H9 (cell line): ENCODE measurements around the gene GTF2A1L. TPM values are rescaled to one million over a fixed set of nuclear protein-coding genes. Genes with fewer than 3 reads are reported as not detected.

Experiments used
- DNase-seq: peaks from one replicate; pipeline ENCODE4 v3.0.0-alpha.2; 2017
- H2AFZ ChIP-seq: one replicate; pipeline ENCODE4 v1.6.1; 2013; ENCODE audit warnings: mild to moderate bottlenecking, low read length, control low read depth, moderate library complexity
- H2AK5ac ChIP-seq: 2 replicates; pipeline ENCODE4 v1.6.1; 2013; ENCODE audit warnings: low read length, control low read depth, mixed read lengths; ENCODE audit not compliant: insufficient read length
- H2BK120ac ChIP-seq: one replicate; pipeline ENCODE4 v1.6.1; 2013; ENCODE audit warnings: low read depth, mild to moderate bottlenecking, low read length, control low read depth, inconsistent platforms; ENCODE audit not compliant: poor library complexity, severe bottlenecking
- H2BK12ac ChIP-seq: 2 replicates; pipeline ENCODE4 v1.6.1; 2013; ENCODE audit warnings: low read length, control low read depth, mixed read lengths, low read depth; ENCODE audit not compliant: insufficient read length
- H2BK15ac ChIP-seq: 2 replicates; pipeline ENCODE4 v1.6.1; 2013; ENCODE audit warnings: low read depth, low read length, control low read depth
- H2BK20ac ChIP-seq: one replicate; pipeline ENCODE4 v1.6.1; 2013; ENCODE audit warnings: low read depth, mild to moderate bottlenecking, low read length, control low read depth, inconsistent platforms; ENCODE audit not compliant: poor library complexity, severe bottlenecking
- H2BK5ac ChIP-seq: 2 replicates; pipeline ENCODE4 v1.6.1; 2013; ENCODE audit warnings: low read length, control low read depth, mixed read lengths; ENCODE audit not compliant: insufficient read length
- H3K14ac ChIP-seq: 2 replicates; pipeline ENCODE4 v1.6.1; 2013; ENCODE audit warnings: low read length, control low read depth; ENCODE audit not compliant: insufficient read depth
- H3K18ac ChIP-seq: 2 replicates; pipeline ENCODE4 v1.6.1; 2013; ENCODE audit warnings: low read depth, mild to moderate bottlenecking, mixed read lengths, low read length, control low read depth; ENCODE audit not compliant: insufficient read length
- H3K23ac ChIP-seq: 2 replicates; pipeline ENCODE4 v1.6.1; 2013; ENCODE audit warnings: low read length, control low read depth, mixed read lengths, low read depth; ENCODE audit not compliant: insufficient read length
- H3K23me2 ChIP-seq: 2 replicates; pipeline ENCODE4 v1.6.1; 2013; ENCODE audit warnings: low read depth, mild to moderate bottlenecking, mixed read lengths, low read length, control low read depth; ENCODE audit not compliant: insufficient read length, poor library complexity, severe bottlenecking
- H3K27ac ChIP-seq: 2 replicates; pipeline ENCODE4 v1.5.1; 2013; ENCODE audit warnings: low read length, control low read depth, mixed read lengths, low read depth; ENCODE audit not compliant: insufficient read length
- H3K27me3 ChIP-seq: 2 replicates; pipeline ENCODE4 v1.6.1; 2013; ENCODE audit warnings: low read length, control low read depth, inconsistent platforms; ENCODE audit not compliant: insufficient read depth
- H3K4ac ChIP-seq: 2 replicates; pipeline ENCODE4 v1.6.1; 2013; ENCODE audit warnings: low read depth, mild to moderate bottlenecking, control low read depth, inconsistent platforms, low read length, moderate library complexity
- H3K4me1 ChIP-seq: 2 replicates; pipeline ENCODE4 v1.6.1; 2013; ENCODE audit warnings: low read length, control low read depth, inconsistent platforms; ENCODE audit not compliant: insufficient read depth
- H3K4me2 ChIP-seq: 2 replicates; pipeline ENCODE4 v1.6.1; 2013; ENCODE audit warnings: low read length, control low read depth, mixed read lengths; ENCODE audit not compliant: insufficient read length, insufficient read depth
- H3K56ac ChIP-seq: 2 replicates; pipeline ENCODE4 v1.6.1; 2013; ENCODE audit warnings: low read depth, mild to moderate bottlenecking, mixed read lengths, low read length, control low read depth; ENCODE audit not compliant: insufficient read length
- H3K79me1 ChIP-seq: 2 replicates; pipeline ENCODE4 v1.6.1; 2013; ENCODE audit warnings: low read depth, mild to moderate bottlenecking, moderate library complexity, low read length, control low read depth, inconsistent platforms; ENCODE audit not compliant: insufficient read depth, poor library complexity, severe bottlenecking
- H3K79me2 ChIP-seq: 2 replicates; pipeline ENCODE4 v1.6.1; 2013; ENCODE audit warnings: low read length, control low read depth, inconsistent platforms; ENCODE audit not compliant: insufficient read depth
- H3K9ac ChIP-seq: 2 replicates; pipeline ENCODE4 v1.6.1; 2013; ENCODE audit warnings: low read length, control low read depth, mixed read lengths; ENCODE audit not compliant: insufficient read length; ENCODE audit errors: extremely low read depth
- H3K9me3 ChIP-seq: one replicate; pipeline ENCODE4 v1.6.1; 2013; ENCODE audit warnings: low read depth, low read length, inconsistent platforms; ENCODE audit not compliant: control insufficient read depth
- H3T11ph ChIP-seq: one replicate; pipeline ENCODE4 v1.6.1; 2013; ENCODE audit warnings: mild to moderate bottlenecking, low read length, control low read depth, inconsistent platforms
- H4K20me1 ChIP-seq: one replicate; pipeline ENCODE4 v1.6.1; 2013; ENCODE audit not compliant: control insufficient read depth, insufficient read length, insufficient read depth
- H4K5ac ChIP-seq: 2 replicates; pipeline ENCODE4 v1.6.1; 2013; ENCODE audit warnings: low read depth, mild to moderate bottlenecking, mixed read lengths, low read length, control low read depth; ENCODE audit not compliant: insufficient read length
- H4K8ac ChIP-seq: replicated peaks from 2 replicates; pipeline ENCODE4 v1.6.1; 2013; ENCODE audit warnings: low read length, control low read depth, mixed read lengths, low read depth; ENCODE audit not compliant: insufficient read length
- H4K91ac ChIP-seq: 2 replicates; pipeline ENCODE4 v1.6.1; 2013; ENCODE audit warnings: low read depth, mild to moderate bottlenecking, moderate library complexity, mixed read lengths, low read length, control low read depth; ENCODE audit not compliant: insufficient read length
- H3K27ac Mint-ChIP-seq, 3 experiments: 2 replicates in 2 of 3; 3 replicates in 1 of 3; pipeline ENCODE4 v1.8.0; 2020 to 2021; ENCODE audit warnings: mixed read lengths in 3 of 3, mild to moderate bottlenecking in 1 of 3, moderate library complexity in 1 of 3
- H3K27me3 Mint-ChIP-seq: 2 replicates; pipeline ENCODE4 v1.8.0; 2021; ENCODE audit warnings: low read depth, mild to moderate bottlenecking, moderate library complexity, mixed read lengths
- H3K36me3 Mint-ChIP-seq, 3 experiments: 2 replicates in 2 of 3; 3 replicates in 1 of 3; pipeline ENCODE4 v1.8.0; 2020 to 2021; ENCODE audit warnings: low read depth in 3 of 3, mixed read lengths in 3 of 3; ENCODE audit not compliant: insufficient read depth in 1 of 3
- H3K4me1 Mint-ChIP-seq, 2 experiments: 2 replicates each; pipeline ENCODE4 v1.8.0; 2020; ENCODE audit warnings: mixed read lengths in 2 of 2
- H3K4me3 Mint-ChIP-seq, 2 experiments: 2 replicates in 1 of 2; 3 replicates in 1 of 2; pipeline ENCODE4 v1.8.0; 2020 to 2021; ENCODE audit warnings: mild to moderate bottlenecking in 2 of 2, mixed read lengths in 2 of 2, moderate library complexity in 1 of 2
- H3K9me3 Mint-ChIP-seq, 2 experiments: 2 replicates in 1 of 2; 3 replicates in 1 of 2; pipeline ENCODE4 v1.8.0; 2020; ENCODE audit warnings: mild to moderate bottlenecking in 2 of 2, mixed read lengths in 2 of 2, moderate library complexity in 1 of 2
- CTCF ChIP-seq: fragments of 200-600 bp; sonication (generic); conservative IDR thresholded peaks from 3 replicates; pipeline ENCODE4 v1.8.0; 2021; ENCODE audit warnings: antibody characterized with exemption, mild to moderate bottlenecking
- WGBS: extraction: QIAGEN DNeasy Blood & Tissue Kit; methylation state at CpG from one replicate; pipeline ENCODE4 v1.1.7; 2013; ENCODE audit warnings: missing lambda C conversion rate, low lambda C conversion rate, mixed read lengths; ENCODE audit not compliant: insufficient read length; ENCODE audit errors: extremely low coverage; 5-methylcytosine and 5-hydroxymethylcytosine counted together
- total RNA-seq: library from RNA; stranded (reverse); gene quantifications from 2 replicates; pipeline ENCODE4 v1.2.1, GENCODE V29; 2021

The GTF2A1L gene
- total RNA-seq, 1 experiment from 2014 or later, result not detected

- Histone ChIP-seq H3K4me2 (no peak overlapping the region), H2BK12ac (no peak overlapping the region), H3K4me1 (no peaks in the 10 kb centered on the region), H3K9me3 (no peaks in the 10 kb centered on the region), H3K79me1 (no peaks in the 10 kb centered on the region), H2AK5ac (no peak overlapping the region), H3K56ac (no peak overlapping the region), H2BK120ac (no peak overlapping the region), H3K18ac (no peak overlapping the region), H3K4ac (no peak overlapping the region), H3T11ph (no peak overlapping the region), H3K9ac (no peak overlapping the region), H4K20me1 (no peaks in the 10 kb centered on the region), H3K27me3 (no peaks in the 10 kb centered on the region), H4K91ac (no peak overlapping the region), H3K79me2 (no peaks in the 10 kb centered on the region), H3K23ac (no peak overlapping the region), H4K5ac (no peak overlapping the region), H2BK20ac (no peak overlapping the region), H3K27ac (no peak overlapping the region), H2AFZ (no peak overlapping the region), H2BK5ac (no peak overlapping the region), H3K14ac (no peak overlapping the region), H4K8ac (no peak overlapping the region), H2BK15ac (no peak overlapping the region), H3K23me2 (no peaks in the 10 kb centered on the region)
- Mint-ChIP-seq H3K9me3 (peaks cover 6 to 7% of the 10 kb centered on the region in 2 experiments), H3K27ac (no peak overlapping the region), H3K4me3 (no peak overlapping the region), H3K27me3 (no peaks in the 10 kb centered on the region; the same call in 1 of the 2 replicates), H3K36me3 (peaks cover 0 to 6% (median 0%) of the 10 kb centered on the region in 3 experiments; a peak in 3 of 7 replicates), H3K4me1 (no peaks in the 10 kb centered on the region)
- no CpG with 5 or more reads among the region's 2 CpGs for WGBS
- DNase-seq, result no peak
- TF ChIP-seq CTCF, result no peak
Measured at GRCh38 chr2:48624696-48625095, 7.0 kb downstream of the GTF2A1L start.
